Keratinocyte (primary cell): Measurements from ENCODE around the gene SSTR3.

Experiments used
- CTCF ChIP-seq, 3 experiments: IDR thresholded peaks in 1 of 3; conservative IDR thresholded peaks in 1 of 3; optimal IDR thresholded peaks in 1 of 3; 2 replicates in 2 of 3; 3 replicates in 1 of 3; pipeline versions ENCODE3 to v1.5.1; 2011; ENCODE audit warnings: low read length in 3 of 3, mild to moderate bottlenecking in 3 of 3, moderate library complexity in 2 of 3, control low read depth in 1 of 3, inconsistent platforms in 1 of 3; ENCODE audit not compliant: insufficient read depth in 2 of 3; ENCODE audit errors: extremely low read depth in 1 of 3
- EZH2 ChIP-seq: IDR thresholded peaks from one replicate; pipeline ENCODE4 v1.6.1; 2012; ENCODE audit warnings: inconsistent platforms, mild to moderate bottlenecking, low read length, moderate library complexity

DNA sequence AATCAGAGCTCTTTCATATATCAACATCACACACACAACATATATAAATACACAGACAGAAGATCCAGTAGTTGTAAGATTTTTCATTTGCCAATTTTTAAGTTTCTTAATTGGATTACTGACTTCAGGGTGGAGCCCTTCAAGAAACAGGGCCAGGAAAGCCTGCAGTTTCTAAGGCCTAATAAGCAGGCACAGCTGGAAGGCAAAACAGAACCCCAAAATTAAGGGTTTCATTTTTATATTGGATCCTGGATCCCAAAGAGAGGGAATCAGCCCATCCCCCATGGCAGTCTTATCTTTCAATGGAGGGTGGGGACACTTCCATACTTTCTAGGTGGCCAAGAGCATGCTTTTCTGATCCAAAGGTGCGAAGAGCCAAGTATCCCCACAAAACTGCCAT is 19.5 kb downstream of the SSTR3 start:
- no peak for TF ChIP-seq CTCF (optimal IDR thresholded peaks at IDR 0.05 in 1 of 3, IDR thresholded peaks at IDR 0.05 in 1 of 3, conservative IDR thresholded peaks at IDR 0.05 in 1 of 3; ENCODE audit: extremely low read depth in 1 of 3, insufficient read depth in 2 of 3, low read length in 3 of 3)
- TF ChIP-seq EZH2, result no peak
